K562 (cell line): ENCODE data around the gene ENOSF1. TPM values are rescaled to one million over a fixed set of nuclear protein-coding genes. Genes with fewer than 3 reads are reported as not detected.

Experiments
- ATAC-seq: fragments of 200-7000 bp; cut with Tn5 transposase; 3 replicates; pipeline ENCODE4 v1.9.1; 2020; ENCODE audit warnings: moderate library complexity
- BruUV-seq: library from RNA; stranded (reverse); fragments of 400-500 nt; replicated peaks from 2 replicates; lab custom pipeline; 2021; lab: Mats Ljungman, UMichigan
- CTCF ChIA-PET: fragments of 300-600 bp; formaldehyde crosslinking; extraction: SDS; loops from one replicate; lab custom pipeline; 2021; ENCODE audit warnings: low intra/inter-chr PET ratio; lab: Yijun Ruan, JAX
- POLR2A ChIA-PET: fragments of 300-600, 350-650 bp; sonication (Branson Sonifier 250); formaldehyde crosslinking; extraction: SDS; loops from one replicate; lab custom pipeline; 2021; ENCODE audit warnings: antibody characterized with exemption, inconsistent platforms; lab: Yijun Ruan, JAX
- DNase-seq, 4 experiments: peaks; one replicate each; pipeline versions ENCODE4 v3.0.0 to v3.0.0-alpha.2; 2011 to 2018; ENCODE audit warnings: low spot score in 3 of 4, mixed read lengths in 3 of 4; ENCODE audit errors: extremely low read depth in 1 of 4
- FAIRE-seq: peaks from 2 replicates; lab custom pipeline; 2011; peaks lifted over from hg19 to GRCh38; lab: Jason Lieb, UNC
- H2AFZ ChIP-seq: 2 replicates; pipeline ENCODE4 v1.6.0; 2011; ENCODE audit warnings: low read depth, low read length, control low read depth, inconsistent platforms
- H3K27ac ChIP-seq: fragments of 200-600 bp; 3 replicates; pipeline ENCODE4 v1.8.0; 2011; ENCODE audit warnings: low read depth, mild to moderate bottlenecking, control low read depth, inconsistent platforms, low read length, moderate library complexity, mixed read lengths; ENCODE audit errors: extremely low read depth
- H3K27me3 ChIP-seq, 2 experiments: fragments of 300-600 bp in 1 of 2; 2 replicates in 1 of 2; 3 replicates in 1 of 2; pipeline versions ENCODE4 v1.6.0 to v1.8.0; 2011; ENCODE audit warnings: inconsistent platforms in 2 of 2, low read length in 2 of 2, mild to moderate bottlenecking in 1 of 2, mixed read lengths in 1 of 2, moderate library complexity in 1 of 2; ENCODE audit not compliant: control insufficient read depth in 2 of 2, insufficient read depth in 2 of 2
- H3K36me3 ChIP-seq: fragments of 300-600 bp; 3 replicates; pipeline ENCODE4 v1.8.0; 2011; ENCODE audit warnings: mild to moderate bottlenecking, low read length, inconsistent platforms; ENCODE audit not compliant: control insufficient read depth, insufficient read depth
- H3K4me1 ChIP-seq, 2 experiments: fragments of 200-600 bp in 1 of 2; replicated peaks in 1 of 2; 2 replicates in 1 of 2; 3 replicates in 1 of 2; pipeline versions ENCODE4 v1.5.1 to v1.8.0; 2011; ENCODE audit warnings: inconsistent platforms in 2 of 2, low read length in 2 of 2, mild to moderate bottlenecking in 1 of 2, mixed read lengths in 1 of 2, moderate library complexity in 1 of 2; ENCODE audit not compliant: control insufficient read depth in 2 of 2, insufficient read depth in 2 of 2
- H3K4me2 ChIP-seq: 2 replicates; pipeline ENCODE4 v1.6.1; 2011; ENCODE audit warnings: low read length, control low read depth, inconsistent platforms, mixed read lengths; ENCODE audit not compliant: insufficient read depth
- H3K4me3 ChIP-seq: fragments of 200-600 bp; sonication (generic), shearing (Covaris generic); 2 replicates; pipeline ENCODE4 v1.5.1; 2016; ENCODE audit warnings: control low read depth, inconsistent platforms
- H3K79me2 ChIP-seq: fragments of 200-600 bp; 3 replicates; pipeline ENCODE4 v1.8.0; 2011; ENCODE audit warnings: low read length, inconsistent platforms; ENCODE audit not compliant: control insufficient read depth, insufficient read depth
- H3K9ac ChIP-seq, 2 experiments: 2 replicates each; pipeline versions ENCODE4 v1.6.0 to v1.6.1; 2011; ENCODE audit warnings: low read depth in 2 of 2, low read length in 2 of 2, control low read depth in 1 of 2, inconsistent platforms in 1 of 2, mild to moderate bottlenecking in 1 of 2, mixed read lengths in 1 of 2; ENCODE audit not compliant: insufficient read depth in 1 of 2
- H3K9me1 ChIP-seq: one replicate; pipeline ENCODE4 v1.6.0; 2011; ENCODE audit warnings: inconsistent platforms, mild to moderate bottlenecking, low read length, moderate library complexity; ENCODE audit not compliant: control insufficient read depth, insufficient read depth
- H3K9me3 ChIP-seq: replicated peaks from 2 replicates; pipeline ENCODE4 v1.5.1; 2011; ENCODE audit warnings: low read depth, low read length, inconsistent platforms; ENCODE audit not compliant: control insufficient read depth, insufficient read depth
- H4K20me1 ChIP-seq: replicated peaks from 2 replicates; pipeline ENCODE4 v1.6.1; 2011; ENCODE audit warnings: low read length, inconsistent platforms, mixed read lengths; ENCODE audit not compliant: control insufficient read depth, insufficient read depth
- E2F5 ChIP-seq: sonication (generic); formaldehyde crosslinking; IDR thresholded peaks from 2 replicates; pipeline ENCODE4 v1.8.0; 2022; ENCODE audit warnings: mild to moderate bottlenecking, missing genetic modification reagents
- POLR2G ChIP-seq: fragments of 200-400 bp; formaldehyde crosslinking; IDR thresholded peaks from 2 replicates; pipeline ENCODE4 v1.6.1; 2017; ENCODE audit warnings: low read depth, mild to moderate bottlenecking, antibody characterized with exemption, low read length, moderate library complexity
- SNRNP70 ChIP-seq: fragments of 200-400 bp; formaldehyde crosslinking; optimal IDR thresholded peaks from 2 replicates; pipeline ENCODE3; 2017; ENCODE audit warnings: low read depth, low read length
- TEAD4 ChIP-seq, 2 experiments: sonication (generic) in 1 of 2; formaldehyde crosslinking in 1 of 2; IDR thresholded peaks; 2 replicates each; pipeline versions ENCODE4 v1.6.1 to v1.8.0; 2012 to 2022; ENCODE audit warnings: borderline replicate concordance in 1 of 2, inconsistent platforms in 1 of 2, low read length in 1 of 2, mild to moderate bottlenecking in 1 of 2, missing genetic modification reagents in 1 of 2
- TFAP4 ChIP-seq: sonication (generic); formaldehyde crosslinking; IDR thresholded peaks from 2 replicates; pipeline ENCODE4 v1.8.0; 2022; ENCODE audit warnings: missing genetic modification reagents, mild to moderate bottlenecking, moderate library complexity, borderline replicate concordance
- TOE1 ChIP-seq, 2 experiments: fragments of 450-650 bp in 1 of 2; sonication (generic) in 1 of 2; formaldehyde crosslinking in 1 of 2; IDR thresholded peaks; 2 replicates each; pipeline versions ENCODE4 v1.7.1 to v1.8.0; 2016 to 2022; ENCODE audit warnings: borderline replicate concordance in 2 of 2, mild to moderate bottlenecking in 2 of 2, antibody characterized with exemption in 1 of 2, inconsistent platforms in 1 of 2, low read depth in 1 of 2, missing genetic modification reagents in 1 of 2, moderate library complexity in 1 of 2
- WGBS: fragments of 100-300 bp; shearing (Covaris generic); methylation state at CpG from one replicate; pipeline ENCODE4 v1.1.6; 2016; ENCODE audit warnings: low coverage, mixed read lengths; ENCODE audit not compliant: insufficient coverage; ENCODE audit errors: missing lambda C conversion rate; 5-methylcytosine and 5-hydroxymethylcytosine counted together
- in situ Hi-C: fragments of 300-500 bp; cut with MboI; formaldehyde crosslinking; loops from 4 replicates; pipeline ENCODE4 v1.15.0; 2018; ENCODE audit warnings: inconsistent platforms, mixed read lengths
- intact Hi-C: fragments of 100-400 bp; cut with micrococcal nuclease; formaldehyde crosslinking; loops from 2 replicates; pipeline ENCODE4 v1.14.2; 2022
- polyA plus RNA-seq, 8 experiments: library from polyadenylated mRNA; depleted of rRNA in 4 of 8; stranded (reverse) in 5 of 8; unstranded in 3 of 8; fragments of >200 nt; fragmentation: Nextera tagmentation in 2 of 8; fragmentation: Illumina TruSeq in 1 of 8; extraction: Ambion mirVana in 2 of 8; extraction: Trizol in 1 of 8; gene quantifications; 2 replicates each; pipeline versions ENCODE4 v1.2.1 to v1.2.3, GENCODE V29; 2011 to 2014; ENCODE audit warnings: inconsistent platforms in 1 of 8, missing spikeins in 1 of 8
- total RNA-seq, 7 experiments: library from RNA; depleted of rRNA in 6 of 7; stranded (reverse); fragments of >200 nt in 6 of 7; fragmentation: Illumina TruSeq in 2 of 7; extraction: Trizol in 2 of 7; gene quantifications; 2 replicates each; pipeline versions ENCODE4 v1.2.1 to v1.2.3, GENCODE V29; 2011 to 2021; ENCODE audit warnings: low replicate concordance in 1 of 7

The ENOSF1 gene
- total and polyA plus RNA-seq, 9 of the 15 experiments (the other 6 are each of a cell fraction or from before 2014, with no cell fraction given): 15.5 to 66.4 (median 46.5) TPM

DNA sequence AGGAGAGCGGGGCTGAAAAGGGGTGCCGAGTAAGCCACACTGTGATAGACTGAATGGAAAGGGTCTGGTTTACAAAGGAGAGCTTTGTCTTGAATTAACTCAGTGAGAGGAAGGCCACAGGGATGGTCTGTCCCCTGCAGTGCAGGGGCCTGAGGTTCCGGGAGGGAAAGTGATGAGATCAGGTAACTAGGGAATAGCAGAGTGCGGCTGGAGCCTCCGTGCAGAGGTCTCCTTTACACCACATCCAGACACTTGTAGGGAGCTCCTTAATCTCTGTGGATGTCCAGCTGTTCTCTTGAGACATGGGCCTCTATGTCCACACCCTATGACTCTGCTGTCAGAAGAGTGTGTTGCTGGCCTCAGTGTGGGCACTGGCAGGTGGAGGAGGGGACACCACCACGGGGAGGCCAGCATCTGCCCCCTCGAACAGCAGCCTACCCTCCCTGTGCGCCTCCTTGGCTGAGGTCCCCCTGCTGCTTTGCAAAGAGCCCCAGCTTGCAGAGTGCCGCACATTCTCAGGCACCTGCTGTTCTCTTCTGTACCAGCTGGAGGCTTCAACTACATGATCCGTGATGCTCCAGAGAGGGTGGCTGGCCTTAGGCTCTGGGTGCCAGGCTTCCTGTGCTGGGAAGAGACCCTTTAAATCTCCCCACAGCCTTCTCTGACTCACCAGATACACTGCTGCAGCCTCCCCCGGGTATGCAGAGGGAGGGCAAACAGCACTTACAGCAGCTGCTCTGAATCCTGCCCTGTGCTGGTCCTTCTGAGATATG is 25.9 kb downstream of the ENOSF1 start:
- peaks cover 80% of the 10 kb centered on the region; the same call in 2 of the 3 replicates for H3K36me3 ChIP-seq
- H3K4me3 ChIP-seq: no peak overlapping the region
- no TSS peak for BruUV-seq
- H4K20me1 ChIP-seq: no peaks in the 10 kb centered on the region
- H3K9me3 ChIP-seq: no peaks in the 10 kb centered on the region
- FAIRE-seq (no peak), ATAC-seq (peak; percentile 13; the same call in 2 of the 3 replicates), DNase-seq (no peak)
- peaks cover 0 to 11% of the 10 kb centered on the region in 2 experiments; a peak in 3 of 5 replicates for H3K4me1 ChIP-seq
- H3K4me2 ChIP-seq: no peak overlapping the region
- peak overlapping the region in 1 of 2 experiments; percentile 65; a peak in 2 of 4 replicates for H3K9ac ChIP-seq
- H3K27me3 ChIP-seq: no peaks in the 10 kb centered on the region
- no peaks in the 10 kb centered on the region for H3K79me2 ChIP-seq
- no peaks in the 10 kb centered on the region for H3K9me1 ChIP-seq
- CTCF ChIA-PET: no interaction called here
- in situ Hi-C loops (loop anchor here (5.0 kb wide), 1 partner anchor 59 kb away; no protein-coding TSS in a partner anchor), intact Hi-C loops (no loop called here)
- WGBS: 55% methylated on average over 11 of the region's 11 CpGs
- POLR2A ChIA-PET: interaction anchor here (0.7 to 2.3 kb wide), 11 partner anchors 9 to 243 kb away, joined by 3 to 9 read pairs (median 3); partner anchors contain the start of gene ENOSF1
- H3K27ac ChIP-seq: no peak overlapping the region
- no peak overlapping the region for H2AFZ ChIP-seq
- TF ChIP-seq TFAP4 (CRISPR knock-in tag): peak; percentile 49; the same call in 1 of the 2 replicates
- TF ChIP-seq POLR2G: peak; percentile 40; the same call in 1 of the 2 replicates
- TF ChIP-seq TEAD4 (IDR thresholded peaks at IDR 0.05; ENCODE audit: low read length): no peak
- 0 out of 2 replicates have a peak, but pooled peaks have one; percentile 44 for TF ChIP-seq TEAD4 (CRISPR knock-in tag; IDR thresholded peaks at IDR 0.05; ENCODE audit: borderline replicate concordance)
- no peak for TF ChIP-seq TOE1 (IDR thresholded peaks at IDR 0.05; ENCODE audit: borderline replicate concordance)
- 0 out of 2 replicates have a peak, but pooled peaks have one; percentile 62 for TF ChIP-seq TOE1 (CRISPR knock-in tag; IDR thresholded peaks at IDR 0.05; ENCODE audit: borderline replicate concordance, low read depth)
- TF ChIP-seq E2F5 (CRISPR knock-in tag): 0 out of 2 replicates have a peak, but pooled peaks have one; percentile 22
- no peak for TF ChIP-seq SNRNP70
